ENCODE data around the gene HPCA.

Gene HPCA

DNA sequence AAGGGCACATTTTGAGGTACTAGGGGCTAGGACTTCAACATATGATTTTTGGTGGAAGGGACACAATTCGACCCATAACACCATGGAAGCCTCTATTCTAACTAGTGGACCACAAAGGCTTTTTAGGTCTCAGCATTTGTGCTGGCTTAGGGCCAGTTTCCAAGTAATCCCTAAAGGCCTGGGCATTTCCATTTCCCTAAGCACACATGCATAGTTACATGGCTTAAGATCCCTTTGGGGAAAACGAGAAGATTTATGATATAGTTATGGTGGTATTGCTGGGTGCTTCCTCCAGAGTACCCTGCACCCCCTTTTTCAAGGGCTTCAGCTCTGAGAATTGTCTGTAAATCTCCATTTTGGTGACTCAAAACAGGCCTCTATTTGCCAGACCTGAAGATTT is 43.1 kb downstream of the HPCA start:
- no peak for TF ChIP-seq CTCF (IDR thresholded peaks at IDR 0.05; ENCODE audit: extremely low read depth, missing control alignments)

DNA sequence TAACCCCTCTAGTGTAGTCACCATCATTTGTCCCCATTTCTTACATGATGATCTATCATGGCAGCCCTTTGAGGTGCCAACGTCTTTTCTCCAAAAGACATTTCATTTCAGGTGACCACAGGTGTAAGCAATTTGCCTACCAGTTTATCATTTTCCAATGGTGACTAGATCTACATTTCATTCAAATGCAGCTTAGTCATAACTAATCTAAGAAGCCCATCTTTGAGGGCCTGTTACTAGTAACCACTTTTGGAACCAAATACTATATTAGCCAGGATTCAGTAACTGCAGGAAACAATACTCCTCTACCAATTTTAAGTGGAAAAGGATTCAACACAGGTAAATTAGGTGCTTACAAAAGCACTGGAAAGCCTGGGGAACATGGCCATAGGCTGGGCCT is 45.5 kb downstream of the HPCA start:
- TF ChIP-seq CTCF (IDR thresholded peaks at IDR 0.05; ENCODE audit: extremely low read depth, missing control alignments): no peak
- no peak for DNase-seq (ENCODE audit: low spot score)

More for the DNA sequence above, 43.1 kb downstream of the HPCA start:
- no peak for DNase-seq (ENCODE audit: low spot score)

DNA sequence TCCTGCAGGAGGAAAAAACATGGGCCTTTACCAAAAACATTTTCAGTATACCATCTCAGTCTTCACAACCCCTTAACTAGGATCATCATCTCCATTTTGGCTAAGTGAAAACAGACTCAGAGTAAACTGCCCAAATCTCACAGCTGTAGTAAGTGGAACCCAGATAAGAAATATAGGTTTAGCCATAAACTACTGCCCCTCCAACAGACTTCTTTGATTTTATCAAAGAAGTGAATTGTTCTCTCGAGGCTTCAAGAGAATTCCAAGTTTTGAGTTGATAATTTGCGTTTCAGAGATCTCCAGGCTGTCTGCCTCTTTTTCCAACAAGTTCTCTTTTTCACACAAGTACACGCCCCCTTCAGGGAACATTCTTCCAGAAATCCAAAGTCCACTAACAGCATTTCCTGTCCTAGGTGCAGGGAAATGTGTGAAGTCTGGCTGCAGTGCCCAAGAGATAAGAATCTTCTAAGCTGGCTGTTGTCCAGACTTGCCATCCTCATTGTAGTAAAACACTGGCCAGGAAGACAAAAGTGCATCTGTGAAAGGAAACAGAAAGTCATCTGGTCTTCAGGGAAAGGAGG is 47.5 kb downstream of the HPCA start:
- DNase-seq (ENCODE audit: low spot score): no peak
- no peak for TF ChIP-seq CTCF (IDR thresholded peaks at IDR 0.05; ENCODE audit: extremely low read depth, missing control alignments)

DNA sequence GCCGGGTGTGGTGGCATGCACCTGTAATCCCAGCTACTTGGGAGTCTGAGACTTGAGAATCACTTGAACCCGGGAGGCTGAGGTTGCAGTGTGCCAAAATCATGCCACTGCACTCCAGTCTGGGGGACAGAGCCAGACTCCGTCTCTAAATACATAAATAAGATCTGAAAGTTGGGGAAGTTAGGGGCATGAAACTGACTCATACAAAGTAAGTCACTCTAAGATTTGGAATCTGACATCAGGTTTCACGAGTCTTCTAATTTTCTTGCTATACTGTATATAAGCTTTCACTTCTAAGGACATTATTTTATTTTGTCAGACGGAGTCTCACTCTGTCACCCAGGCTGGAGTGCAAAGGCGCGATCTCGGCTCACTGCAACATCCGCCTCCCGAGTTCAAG is 48.2 kb downstream of the HPCA start:
- DNase-seq (ENCODE audit: low spot score): no peak
- no peak for TF ChIP-seq CTCF (IDR thresholded peaks at IDR 0.05; ENCODE audit: extremely low read depth, missing control alignments)

GRCh38 chr1:32937061-32937460 is 50.8 kb downstream of the HPCA start:
- no peak for DNase-seq (ENCODE audit: low spot score)
- TF ChIP-seq CTCF (IDR thresholded peaks at IDR 0.05; ENCODE audit: extremely low read depth, missing control alignments): no peak

DNA sequence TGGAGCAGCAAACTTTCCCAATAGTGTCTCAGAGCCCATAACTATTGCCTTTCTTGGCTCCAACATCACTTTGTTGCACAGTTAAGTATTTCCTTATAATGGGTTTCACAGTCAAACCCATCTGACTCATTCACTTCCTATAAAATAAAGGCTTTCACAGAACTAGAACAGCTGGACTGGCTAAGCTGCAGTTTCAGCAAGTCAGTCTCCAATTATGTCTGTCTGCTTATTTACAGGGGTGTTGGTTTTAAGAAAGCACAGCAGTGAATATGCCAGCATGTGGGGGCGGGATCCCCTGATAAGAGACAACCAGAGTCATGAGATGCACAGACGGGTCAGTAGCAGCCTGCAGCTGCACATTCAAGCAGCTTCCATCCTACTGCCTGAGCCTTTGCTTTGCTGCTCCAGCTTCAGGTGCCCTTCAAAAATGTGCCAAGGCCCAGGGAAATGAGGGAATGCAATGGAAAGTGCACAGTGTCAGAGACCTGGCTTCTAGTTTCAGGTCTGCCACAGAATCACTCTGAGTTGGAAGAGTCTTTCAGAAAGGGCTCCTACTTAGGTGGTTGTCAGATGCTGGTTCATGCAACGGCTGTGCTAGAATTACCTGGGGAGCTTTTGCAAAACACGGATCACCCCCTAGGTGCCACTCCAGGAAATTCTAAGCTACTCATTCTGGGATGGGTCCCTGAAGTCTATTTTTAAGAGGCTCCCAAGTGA is 53.5 kb downstream of the HPCA start:
- no peak for DNase-seq (ENCODE audit: low spot score)
- no peak for TF ChIP-seq CTCF (IDR thresholded peaks at IDR 0.05; ENCODE audit: extremely low read depth, missing control alignments)

DNA sequence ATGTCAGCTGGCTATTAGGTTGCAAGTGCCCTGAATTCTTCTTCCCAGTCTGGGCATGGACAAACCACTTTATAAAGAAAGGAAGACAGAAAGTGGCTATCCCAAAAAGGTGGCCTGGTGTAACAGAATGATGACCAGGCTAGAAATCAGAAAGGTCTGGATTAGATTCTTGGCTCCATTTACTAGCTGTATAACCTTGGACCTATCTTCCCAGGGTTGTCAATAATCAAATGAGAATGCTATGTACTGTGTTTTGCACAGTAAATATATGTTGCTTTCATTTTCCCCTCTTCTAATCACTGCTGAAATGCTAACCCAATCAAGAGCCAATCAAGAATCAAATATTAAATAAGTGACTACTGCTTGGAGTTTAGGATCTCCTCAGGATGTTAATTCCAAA is 57.9 kb downstream of the HPCA start:
- TF ChIP-seq CTCF (IDR thresholded peaks at IDR 0.05; ENCODE audit: extremely low read depth, missing control alignments): no peak
- DNase-seq (ENCODE audit: low spot score): no peak

Data from GM20000 (cell line).